ENCODE data around the gene HAUS8.
A peak's percentile ranks its signal among the peaks of the same experiment; 100 is the strongest.
"Not testable (repeated sequence)": the region's sequence is repeated elsewhere in the genome, so short reads cannot be mapped to it uniquely, and the experiment has no call there.

The HAUS8 gene

GRCh38 chr19:17031741-17032140, 43.5 kb downstream of the HAUS8 start:
- DNase-seq: no peak

GRCh38 chr19:17027535-17027975, 47.7 kb downstream of the HAUS8 start:
- DNase-seq: no peak

- no peak for DNase-seq
These were observed 48.3 kb downstream of the HAUS8 start, which contains the start of gene CPAMD8 for GRCh38 chr19:17026706-17027534. Gene CPAMD8 (minus strand): TSS chr19:17026810. CDS start chr19:17026642, 168 bp downstream.

GRCh38 chr19:17025991-17026658, 49.1 kb downstream of the HAUS8 start:
- DNase-seq: no peak

- no peak for DNase-seq
These were observed 49.9 kb downstream of the HAUS8 start for GRCh38 chr19:17025361-17025760.

GRCh38 chr19:17024941-17025340, 50.3 kb downstream of the HAUS8 start:
- DNase-seq: not testable (repeated sequence)

GRCh38 chr19:17023805-17024204, 51.4 kb downstream of the HAUS8 start:
- no peak for DNase-seq

GRCh38 chr19:17022738-17023137, 52.5 kb downstream of the HAUS8 start:
- no peak for DNase-seq

GRCh38 chr19:17021793-17022590, 53.3 kb downstream of the HAUS8 start:
- no peak for DNase-seq

- DNase-seq: no peak
These were observed 53.9 kb downstream of the HAUS8 start for GRCh38 chr19:17021328-17021727.

GRCh38 chr19:17020823-17021222, 54.4 kb downstream of the HAUS8 start:
- DNase-seq: no peak

- peak; percentile 36 for DNase-seq
These were observed 54.9 kb downstream of the HAUS8 start for GRCh38 chr19:17020385-17020784.

- not testable (repeated sequence) for DNase-seq
These were observed 60.9 kb downstream of the HAUS8 start for GRCh38 chr19:17014212-17014861.

- DNase-seq: no peak
These were observed 63.8 kb downstream of the HAUS8 start for GRCh38 chr19:17011485-17011884.

- DNase-seq: no peak
These were observed 68.7 kb downstream of the HAUS8 start for GRCh38 chr19:17006579-17006978.

- no peak for DNase-seq
These were observed 70.3 kb downstream of the HAUS8 start for GRCh38 chr19:17005000-17005399.

GRCh38 chr19:17004386-17004785, 70.9 kb downstream of the HAUS8 start:
- no peak for DNase-seq

- DNase-seq: no peak
These were observed 72.8 kb downstream of the HAUS8 start for GRCh38 chr19:17002455-17002854.

- no peak for DNase-seq
These were observed 73.6 kb downstream of the HAUS8 start for GRCh38 chr19:17001603-17002183.
